Stimulated activated CD8-positive, alpha-beta memory T cell treated with anti-CD3 and anti-CD28 coated beads, Interleukin-12 subunit alpha, Interleukin-12 subunit beta, amount 100 ng/mL, for 24 hours (primary cell): ENCODE data around the gene FOXC2.

Source experiments
- DNase-seq: peaks from one replicate; pipeline ENCODE4 v3.0.0-alpha.2; 2020; ENCODE audit errors: extremely low read depth

FOXC2 gene

DNA sequence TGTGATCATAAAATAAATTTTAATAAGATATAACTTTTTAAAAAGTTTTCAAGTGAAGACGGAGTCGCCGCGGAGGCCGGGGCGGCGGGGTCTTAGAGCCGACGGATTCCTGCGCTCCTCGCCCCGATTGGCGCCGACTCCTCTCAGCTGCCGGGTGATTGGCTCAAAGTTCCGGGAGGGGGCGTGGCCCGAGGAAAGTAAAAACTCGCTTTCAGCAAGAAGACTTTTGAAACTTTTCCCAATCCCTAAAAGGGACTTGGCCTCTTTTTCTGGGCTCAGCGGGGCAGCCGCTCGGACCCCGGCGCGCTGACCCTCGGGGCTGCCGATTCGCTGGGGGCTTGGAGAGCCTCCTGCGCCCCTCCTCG, at the start of gene FOXC2:
Gene FOXC2, plus strand, starts transcription at position 229 of the 365 bp plus-strand sequence. CDS start 507 bp downstream, outside the sequence.
- DNase-seq = peak; percentile 16

DNA sequence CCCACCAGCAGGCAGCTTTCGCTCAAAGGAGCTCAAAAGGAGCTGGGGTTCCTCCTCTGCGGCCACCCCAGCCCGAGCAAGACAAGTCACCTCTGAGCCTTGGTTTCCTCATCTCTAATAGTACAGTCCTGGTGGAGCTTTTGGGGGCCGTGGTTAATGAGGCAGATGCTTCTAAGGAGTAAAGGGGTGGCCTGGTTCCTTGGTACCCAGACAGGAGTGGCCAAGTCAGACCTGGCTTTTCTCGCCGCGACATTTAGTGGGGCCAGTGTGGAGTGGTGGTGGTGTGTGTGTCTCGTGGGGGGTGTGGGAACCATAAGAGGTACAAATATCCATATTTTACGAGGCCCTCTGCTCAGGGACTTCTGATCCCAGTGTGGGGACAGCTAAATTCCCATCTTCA, 49.6 kb upstream of the FOXC2 start:
- no peak for DNase-seq

DNA sequence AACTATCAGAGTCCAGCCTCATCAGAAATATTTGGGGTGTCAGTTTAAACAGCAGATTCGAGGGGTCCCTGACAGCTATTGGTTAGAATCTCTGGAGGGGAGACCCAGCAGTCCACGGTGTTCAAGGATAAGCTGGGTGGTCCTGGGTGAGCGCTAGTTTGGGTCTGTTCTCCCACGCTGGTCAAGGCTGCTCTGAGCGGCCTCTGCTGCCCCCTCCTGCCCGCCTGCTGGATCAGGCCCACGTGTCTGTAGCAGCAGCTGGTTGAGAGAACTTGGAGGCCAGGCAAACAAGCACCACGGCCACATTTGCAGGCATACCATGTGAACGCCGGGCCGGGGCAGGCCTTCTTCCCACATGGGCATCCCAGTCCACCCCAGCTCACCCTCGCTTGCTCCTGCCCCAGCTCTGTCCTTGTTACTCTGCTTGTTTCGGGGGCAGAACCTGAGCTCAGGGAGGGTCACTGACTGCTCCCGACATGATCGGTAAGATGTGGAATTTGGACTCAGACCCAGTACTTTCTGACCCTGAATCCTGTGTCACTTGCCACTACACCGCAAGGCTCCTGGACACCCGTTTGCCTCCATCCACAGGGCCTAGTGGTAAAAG, 48.9 kb upstream of the FOXC2 start:
- no peak for DNase-seq

- no peak for DNase-seq
These were observed 47.5 kb upstream of the FOXC2 start for GRCh38 chr16:86519007-86519648.

DNA sequence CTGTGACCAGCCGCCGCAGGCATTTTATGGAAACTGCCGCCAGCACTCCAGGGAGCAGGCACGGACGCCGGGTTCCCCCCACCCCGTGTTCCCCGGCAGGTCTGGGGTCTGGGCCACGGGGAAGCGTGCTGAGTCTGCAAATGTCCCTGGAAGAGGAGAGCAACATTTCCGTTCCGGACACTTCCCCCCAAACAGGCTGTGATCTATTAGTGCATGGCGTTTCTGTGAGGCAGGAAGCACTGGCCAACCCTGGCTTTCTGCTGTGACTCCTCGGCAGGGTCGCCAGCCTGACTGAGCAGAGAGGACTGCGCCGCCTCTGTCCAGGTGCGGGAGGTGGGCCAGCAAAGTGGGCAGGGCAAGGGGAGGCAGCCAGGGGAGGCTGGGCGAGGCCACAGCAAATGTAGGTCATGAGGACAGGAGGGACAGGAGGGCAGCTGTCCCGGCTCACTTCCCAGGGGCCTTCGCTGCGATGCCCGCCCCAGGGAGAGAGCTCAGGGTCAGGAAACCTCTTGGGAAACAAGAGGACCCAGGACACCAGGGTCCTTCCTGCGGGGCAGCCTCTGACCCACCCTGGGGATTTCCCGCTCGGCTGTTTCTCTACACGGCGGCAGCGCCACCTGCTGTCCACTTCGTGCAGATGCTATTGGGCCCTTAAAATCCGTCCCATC, 46.8 kb upstream of the FOXC2 start:
- DNase-seq = no peak

DNA sequence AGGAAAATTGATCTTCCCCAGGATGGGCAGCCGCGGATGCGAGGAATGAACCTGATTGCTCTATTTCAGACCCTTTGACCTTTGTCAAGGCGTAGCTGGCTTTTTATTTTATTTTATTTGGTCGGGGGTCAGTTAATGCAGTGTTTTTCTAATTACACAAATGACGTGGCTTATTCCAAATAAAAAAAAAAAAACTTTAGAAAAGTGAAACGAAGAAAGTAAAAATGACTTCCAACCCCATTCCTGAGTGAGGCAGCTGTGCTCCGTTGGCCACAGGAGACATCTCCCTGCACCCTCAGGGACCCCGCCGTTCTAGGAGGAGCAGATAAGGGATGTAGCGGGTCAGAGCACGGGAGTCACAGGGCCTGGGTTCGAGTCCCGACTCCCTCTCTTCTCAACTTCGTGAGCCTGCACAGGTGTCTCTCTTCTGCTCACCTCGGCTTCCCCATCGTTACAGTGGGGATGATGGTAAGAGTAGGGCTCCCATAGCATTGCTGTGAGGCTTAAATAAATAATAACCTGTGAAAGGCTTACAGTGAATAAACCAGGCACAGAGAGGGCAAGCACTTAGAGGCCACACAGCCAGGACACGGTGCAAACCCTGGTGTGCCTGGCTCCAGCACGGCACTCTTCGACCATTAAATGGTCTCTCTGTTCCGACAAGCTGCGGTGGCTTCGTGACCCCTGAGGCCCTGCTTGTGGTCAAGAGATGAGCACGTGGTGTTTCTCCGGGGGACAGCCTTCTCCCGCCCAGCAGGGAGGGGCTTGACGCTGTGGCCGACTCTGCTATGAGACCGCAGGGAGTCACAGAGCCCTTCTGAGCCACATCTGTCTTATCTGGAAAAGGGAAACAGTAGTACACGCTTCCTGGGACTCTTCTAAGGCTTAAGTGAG, 46.1 kb upstream of the FOXC2 start:
- no peak for DNase-seq

DNA sequence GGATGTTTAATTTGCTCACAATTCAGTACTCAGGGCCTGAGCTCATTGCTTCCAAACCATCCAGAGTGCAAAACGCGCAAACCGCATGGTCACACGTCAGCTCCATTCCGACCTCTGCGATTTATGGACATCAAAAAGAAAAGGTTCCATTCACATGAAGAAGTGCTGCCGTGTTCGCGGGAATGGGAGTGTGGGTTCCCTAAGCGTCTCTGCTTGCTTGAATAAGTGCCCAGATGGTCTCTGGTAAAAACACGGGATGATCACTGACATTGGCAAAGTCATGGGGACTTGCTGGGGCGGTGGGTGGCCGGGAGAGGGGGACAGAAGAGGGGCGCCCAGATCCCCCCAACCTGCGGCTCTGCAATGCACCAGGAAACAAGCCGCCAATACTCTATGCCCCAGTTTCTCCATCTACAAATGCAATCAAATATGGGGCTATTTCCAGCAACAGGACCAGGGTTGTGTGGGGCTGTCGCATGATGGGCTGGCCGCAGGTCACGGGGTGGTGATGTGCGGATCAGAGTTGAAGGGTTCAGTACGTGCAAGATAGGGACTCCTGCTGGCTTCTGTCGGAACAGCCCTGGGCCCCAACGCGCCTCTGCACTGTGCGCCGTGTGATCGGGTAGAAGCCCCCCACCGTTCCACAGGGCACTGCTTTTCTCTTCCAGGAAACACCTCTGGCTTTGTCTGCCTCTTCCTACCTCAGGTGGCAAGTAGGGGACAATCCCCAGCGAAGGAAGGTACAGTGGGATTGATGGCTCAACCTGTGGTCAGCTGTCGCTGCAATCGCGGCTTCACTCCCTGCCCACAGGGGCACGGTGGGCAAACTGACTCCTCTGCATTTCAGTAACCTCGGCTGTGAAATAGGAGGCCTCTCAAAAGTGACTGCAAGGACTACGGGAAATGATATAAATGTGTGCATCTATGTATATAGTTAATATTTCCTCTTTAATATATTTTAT, 45.1 kb upstream of the FOXC2 start:
- no peak for DNase-seq

DNA sequence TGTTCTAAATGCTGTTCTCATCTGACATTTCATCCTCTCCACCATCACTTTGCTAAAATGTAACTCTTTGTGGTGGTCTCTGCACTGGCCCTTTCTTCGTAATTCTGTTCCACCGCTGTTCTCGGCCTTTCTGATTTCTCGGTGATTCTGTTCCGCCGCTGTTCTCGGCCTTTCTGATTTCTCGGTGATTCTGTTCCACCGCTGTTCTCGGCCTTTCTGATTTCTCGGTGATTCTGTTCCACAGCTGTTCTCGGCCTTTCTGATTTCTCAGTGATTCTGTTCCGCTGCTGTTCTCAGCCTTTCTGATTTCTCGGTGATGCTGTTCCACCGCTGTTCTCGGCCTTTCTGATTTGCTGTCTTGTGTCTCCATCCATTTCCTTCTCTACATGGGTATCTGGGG, 44.0 kb upstream of the FOXC2 start:
- DNase-seq = no peak

DNA sequence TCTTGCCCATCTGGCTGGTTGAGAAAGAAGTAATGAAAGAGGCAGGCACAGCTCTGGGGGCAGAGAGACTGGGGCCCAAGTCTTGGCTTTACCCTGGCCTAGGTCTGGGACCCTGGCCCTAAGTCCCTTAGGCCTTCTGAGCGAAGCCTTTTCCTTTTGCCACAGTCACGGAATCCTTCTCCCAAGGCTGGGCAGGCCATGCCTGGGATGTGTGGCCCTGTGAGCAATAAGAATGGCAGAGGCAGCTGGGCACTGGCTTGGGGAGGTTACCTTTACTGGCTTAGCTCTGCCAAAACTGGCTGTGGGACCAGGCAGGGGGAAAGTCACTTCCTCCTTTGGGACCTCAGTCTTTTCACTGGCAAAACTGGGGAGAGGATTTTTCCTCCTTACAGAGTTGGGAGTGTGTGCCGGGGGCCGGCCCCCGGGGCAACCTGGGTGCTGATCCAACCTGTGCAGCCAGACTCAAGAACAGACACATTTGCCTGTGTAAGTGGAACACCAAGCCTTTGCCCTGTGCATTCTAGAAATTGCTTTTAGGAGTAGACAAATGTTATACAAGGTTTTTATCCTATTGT, 43.4 kb upstream of the FOXC2 start:
- no peak for DNase-seq

GRCh38 chr16:86524029-86524428, 42.6 kb upstream of the FOXC2 start:
- no peak for DNase-seq

DNA sequence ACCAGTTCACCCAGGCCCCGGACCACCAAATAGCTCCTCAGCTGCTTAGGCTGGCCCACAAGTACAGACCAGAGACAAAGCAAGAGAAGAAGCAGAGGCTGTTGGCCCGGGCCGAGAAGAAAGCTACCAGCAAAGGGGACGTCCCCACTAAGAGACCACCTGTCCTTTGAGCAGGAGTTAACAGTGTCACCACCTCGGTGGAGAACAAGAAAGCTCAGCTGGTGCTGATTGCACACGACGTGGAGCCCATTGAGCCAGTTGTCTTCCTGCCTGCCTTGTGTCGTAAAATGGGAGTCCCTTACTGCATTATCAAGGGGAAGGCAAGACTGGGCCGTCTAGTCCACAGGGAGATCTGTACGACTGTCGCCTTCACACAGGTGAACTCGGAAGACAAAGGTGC, 40.9 kb upstream of the FOXC2 start:
- DNase-seq = no peak

DNA sequence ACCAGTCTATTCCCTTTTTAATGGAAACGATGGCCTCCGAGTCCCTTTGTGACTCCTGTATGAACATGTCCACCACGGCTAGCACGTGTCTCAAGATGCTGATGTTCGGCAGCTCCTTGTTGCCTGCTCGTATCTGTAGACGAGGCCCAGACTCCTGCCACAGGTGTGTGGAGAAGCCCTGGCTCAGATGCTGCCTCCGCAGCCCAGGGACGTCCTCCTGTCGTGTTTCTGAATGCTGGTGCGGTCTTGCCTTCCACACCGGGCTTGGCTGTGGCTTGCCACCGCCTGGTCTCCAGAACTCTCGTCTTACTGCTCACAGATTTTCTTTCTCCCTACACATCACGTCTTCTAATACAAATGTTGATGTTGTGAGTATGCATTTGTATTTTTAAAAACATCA, 39.3 kb upstream of the FOXC2 start:
- DNase-seq = no peak

DNA sequence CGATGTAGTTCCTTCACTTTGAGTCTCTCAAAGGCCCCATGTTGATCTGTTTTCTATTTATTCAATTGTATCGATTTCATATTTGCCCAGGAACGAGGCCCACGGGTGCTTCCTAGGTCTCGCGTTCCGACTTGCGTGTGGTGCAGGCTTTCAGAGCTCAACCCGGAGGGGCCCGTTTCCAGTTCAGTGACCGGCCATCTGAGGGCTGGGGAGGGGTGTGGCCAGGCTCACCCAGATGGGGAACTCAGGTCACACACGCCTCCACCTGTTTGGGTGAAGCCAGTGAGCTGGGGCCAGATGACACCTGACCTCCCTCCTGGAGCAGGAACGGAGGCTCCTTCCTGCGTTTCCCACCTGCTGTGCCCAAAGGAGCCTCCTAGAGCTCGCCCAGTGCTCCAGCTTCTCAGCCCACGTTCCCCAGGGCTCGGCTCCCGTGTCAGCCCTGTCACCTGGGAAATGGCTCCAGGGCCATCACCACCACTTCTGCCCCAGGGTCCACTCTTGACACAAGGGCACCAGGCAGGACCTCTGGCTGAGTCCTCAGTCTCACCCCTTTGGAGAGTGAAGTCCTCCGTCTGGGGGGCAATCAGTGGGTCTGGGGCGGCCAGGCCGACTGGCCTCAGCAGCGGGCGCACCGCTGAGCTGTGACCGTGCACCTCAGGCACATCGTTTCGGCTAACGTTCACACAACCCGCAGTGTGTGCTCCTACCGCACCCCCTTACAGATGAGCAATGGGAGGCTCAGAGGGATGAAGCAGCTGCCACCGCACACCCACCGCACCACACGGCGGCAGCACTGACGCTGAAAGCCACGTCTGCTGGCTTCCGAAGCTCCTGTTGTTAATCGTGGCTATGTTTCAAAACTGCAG, 38.3 kb upstream of the FOXC2 start:
- no peak for DNase-seq

DNA sequence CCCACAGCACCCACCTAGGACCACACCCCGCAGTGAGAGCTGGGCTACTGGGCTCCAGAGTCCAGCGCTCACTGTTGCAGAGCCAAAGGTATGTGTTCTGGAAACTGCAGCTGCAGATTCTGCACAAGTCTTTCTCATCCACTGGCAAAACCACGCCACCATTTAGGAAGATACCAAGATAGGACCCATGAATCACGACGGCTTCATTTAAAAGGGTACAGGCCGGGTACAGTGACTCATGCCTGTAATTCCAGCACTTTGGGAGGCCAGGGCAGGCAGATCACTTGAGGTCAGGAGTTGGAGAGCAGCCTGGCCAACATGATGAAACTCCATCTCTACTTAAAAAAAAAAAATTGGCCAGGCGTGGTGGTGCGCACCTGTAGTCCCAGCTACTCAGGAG, 37.5 kb upstream of the FOXC2 start:
- DNase-seq = no peak

DNA sequence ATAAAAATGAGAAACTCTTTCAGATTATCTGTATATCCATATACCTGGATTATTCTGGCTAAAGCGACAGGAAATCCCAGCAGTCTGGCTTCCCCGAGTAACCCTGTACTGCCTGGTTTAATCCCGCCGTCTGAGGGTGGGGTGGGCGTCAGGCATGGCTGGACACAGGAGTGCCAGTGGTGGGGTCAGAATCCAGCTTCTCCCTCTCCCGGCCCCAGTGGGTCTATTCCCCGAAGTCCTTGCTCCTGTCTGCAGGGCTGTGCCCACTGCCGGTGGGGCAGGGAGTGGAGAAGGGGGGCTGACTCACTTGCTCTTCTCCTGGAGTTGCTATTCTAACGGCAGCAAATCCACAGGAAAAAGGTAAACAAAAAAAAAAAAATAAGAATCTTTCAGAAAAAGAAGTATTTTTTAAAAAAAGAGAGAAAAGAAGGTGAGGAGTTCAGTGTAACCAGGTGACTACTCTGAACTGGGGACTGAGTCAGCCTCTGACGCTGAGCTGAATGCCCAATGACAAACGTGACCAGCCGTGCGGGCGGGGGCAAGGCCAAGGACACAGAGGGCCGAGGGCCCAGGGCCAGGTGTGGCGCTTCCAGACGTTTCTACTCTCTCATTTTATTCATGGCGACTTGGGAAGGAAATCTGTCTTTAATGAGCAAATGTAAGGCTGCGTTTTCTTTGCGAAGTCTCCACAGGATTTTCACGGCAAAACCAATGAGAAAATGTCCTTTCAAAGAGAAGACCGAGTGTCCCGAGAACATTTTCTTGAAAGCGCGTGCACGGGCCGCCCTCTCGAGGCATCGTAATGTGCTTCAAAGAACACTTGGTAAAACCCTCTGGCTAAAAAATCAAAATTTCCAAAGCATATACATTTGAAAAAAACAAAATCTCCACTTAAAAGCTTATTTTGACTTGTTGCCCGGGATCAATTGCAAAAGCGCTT, 36.1 kb upstream of the FOXC2 start:
- DNase-seq = no peak

GRCh38 chr16:86531191-86531545, 35.5 kb upstream of the FOXC2 start:
- DNase-seq = no peak

- no peak for DNase-seq
These were observed 34.7 kb upstream of the FOXC2 start for GRCh38 chr16:86531641-86532525.

DNA sequence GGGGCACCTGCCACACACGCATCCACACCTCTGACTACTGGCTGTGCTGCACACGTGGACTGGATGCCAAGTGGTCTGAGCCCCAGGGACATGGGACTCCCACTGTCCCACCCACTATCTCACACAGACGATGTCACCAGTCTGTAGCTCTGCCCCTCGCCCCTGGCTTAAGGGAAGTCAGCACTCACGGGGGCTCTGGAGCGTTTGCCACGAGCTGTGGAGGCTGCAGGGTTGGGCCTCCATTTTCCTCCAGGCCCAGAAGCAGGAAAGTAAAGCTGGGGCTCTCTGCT, 34.2 kb upstream of the FOXC2 start:
- DNase-seq = no peak
